Activated T-helper 1 cell treated with anti-CD3 and anti-CD28 coated beads, Interleukin-12 subunit alpha, Interleukin-12 subunit beta, Interleukin-2, Interleukin-4 antibody, amounts not matched to agents 30 ng/mL and 10 ng/mL and 1 ng/mL, durations not matched to agents 14 hours and 24 hours and 36 hours (primary cell): ENCODE data around the gene ADAM17. TPM values are rescaled to one million over a fixed set of nuclear protein-coding genes. Genes with fewer than 3 reads are reported as not detected.

ENCODE experiments used
- DNase-seq: peaks from one replicate; pipeline ENCODE4 v3.0.0; 2021; ENCODE audit warnings: low spot score
- H3K27ac Mint-ChIP-seq: one replicate; pipeline ENCODE4 v1.8.0; 2021; ENCODE audit warnings: mild to moderate bottlenecking, mixed read lengths
- H3K27me3 Mint-ChIP-seq: one replicate; pipeline ENCODE4 v1.8.0; 2022; ENCODE audit warnings: mild to moderate bottlenecking, moderate library complexity, mixed read lengths; ENCODE audit not compliant: insufficient read depth
- H3K36me3 Mint-ChIP-seq: one replicate; pipeline ENCODE4 v1.8.0; 2021; ENCODE audit warnings: low read depth, mixed read lengths
- H3K4me1 Mint-ChIP-seq: one replicate; pipeline ENCODE4 v1.8.0; 2021; ENCODE audit warnings: low read depth, mixed read lengths
- H3K4me3 Mint-ChIP-seq: one replicate; pipeline ENCODE4 v1.8.0; 2021; ENCODE audit warnings: mild to moderate bottlenecking, moderate library complexity, mixed read lengths
- H3K9me3 Mint-ChIP-seq: one replicate; pipeline ENCODE4 v1.8.0; 2021; ENCODE audit warnings: mixed read lengths
- intact Hi-C: fragments of 100-400 bp; cut with micrococcal nuclease; formaldehyde crosslinking; loops from one replicate; pipeline ENCODE4 v1.15.1; 2024
- total RNA-seq: library from RNA; stranded (reverse); gene quantifications from 2 replicates; pipeline ENCODE4 v1.2.3, GENCODE V29; 2022

The ADAM17 gene
- total RNA-seq, 1 donor from 2014 or later: 30.4 TPM

GRCh38 chr2:9443526-9443925 lies 112.1 kb downstream of the ADAM17 start:
- H3K27ac Mint-ChIP-seq: no peak overlapping the region
- no peaks in the 10 kb centered on the region for H3K9me3 Mint-ChIP-seq
- peaks cover 36% of the 10 kb centered on the region for H3K36me3 Mint-ChIP-seq
- H3K4me1 Mint-ChIP-seq: peaks cover 8% of the 10 kb centered on the region
- no peak for DNase-seq
- intact Hi-C loops: no loop called here
- H3K27me3 Mint-ChIP-seq: no peaks in the 10 kb centered on the region
- H3K4me3 Mint-ChIP-seq: no peak overlapping the region

- H3K27ac Mint-ChIP-seq: no peak overlapping the region
- DNase-seq: no peak
Measured at GRCh38 chr2:9441556-9441955, 114.1 kb downstream of the ADAM17 start.

GRCh38 chr2:9440058-9440727 lies 115.4 kb downstream of the ADAM17 start:
- intact Hi-C loops: no loop called here
- H3K4me3 Mint-ChIP-seq: no peak overlapping the region
- peaks cover 3% of the 10 kb centered on the region for H3K4me1 Mint-ChIP-seq
- H3K27me3 Mint-ChIP-seq: no peaks in the 10 kb centered on the region
- H3K9me3 Mint-ChIP-seq: no peaks in the 10 kb centered on the region
- H3K27ac Mint-ChIP-seq: no peak overlapping the region
- peaks cover 41% of the 10 kb centered on the region for H3K36me3 Mint-ChIP-seq
- DNase-seq: no peak

More at GRCh38 chr2:9441556-9441955, 114.1 kb downstream of the ADAM17 start:
- intact Hi-C loops: no loop called here
- H3K4me3 Mint-ChIP-seq: no peak overlapping the region
- peaks cover 8% of the 10 kb centered on the region for H3K4me1 Mint-ChIP-seq
- H3K36me3 Mint-ChIP-seq: peaks cover 41% of the 10 kb centered on the region
- no peaks in the 10 kb centered on the region for H3K9me3 Mint-ChIP-seq
- H3K27me3 Mint-ChIP-seq: no peaks in the 10 kb centered on the region

- no peak for DNase-seq
- Mint-ChIP-seq H3K36me3 (peaks cover 38% of the 10 kb centered on the region), H3K27ac (no peak overlapping the region), H3K4me1 (no peaks in the 10 kb centered on the region), H3K27me3 (no peaks in the 10 kb centered on the region), H3K4me3 (no peak overlapping the region), H3K9me3 (no peaks in the 10 kb centered on the region)
- intact Hi-C loops: no loop called here
Measured at GRCh38 chr2:9439536-9439935, 116.1 kb downstream of the ADAM17 start.

Other genes with a start within 250 kb of the ADAM17 start
- gene ITGB1BP1, start 132.3 kb downstream of the ADAM17 start, total RNA-seq: 115 and 119 TPM in 2 replicates
- 74.3 and 74.7 TPM in 2 replicates for gene CPSF3, start 132.2 kb downstream of the ADAM17 start, total RNA-seq
- gene IAH1, start 81.3 kb downstream of the ADAM17 start, total RNA-seq: 78.6 and 89.3 TPM in 2 replicates
- gene YWHAQ, start 75.2 kb upstream of the ADAM17 start, total RNA-seq: 290 and 311 TPM in 2 replicates